ENCODE measurements around the gene PPM1L. TPM values are rescaled to one million over a fixed set of nuclear protein-coding genes. Genes with fewer than 3 reads are reported as not detected.

The PPM1L gene
- total RNA-seq, 1 donor from 2014 or later = 14.9 TPM

- no peak for DNase-seq
- no peaks in the 10 kb centered on the region for H3K27me3 ChIP-seq (ENCODE audit: low read depth)
- intact Hi-C loops (cut with DNase I) = no loop called here
- H3K9me3 ChIP-seq = no peaks in the 10 kb centered on the region
- H3K27ac ChIP-seq = no peak overlapping the region
- no peak for ATAC-seq
- no peak overlapping the region for H3K4me3 ChIP-seq
- no peak for TF ChIP-seq CTCF (IDR thresholded peaks at IDR 0.05)
- no peaks in the 10 kb centered on the region for H3K36me3 ChIP-seq
- peaks cover 3% of the 10 kb centered on the region for H3K4me1 ChIP-seq
Observed at GRCh38 chr3:160987982-160988964, 232.2 kb downstream of the PPM1L start.

- Histone ChIP-seq H3K4me3 (no peak overlapping the region), H3K9me3 (no peaks in the 10 kb centered on the region), H3K27me3 (ENCODE audit: low read depth) (no peaks in the 10 kb centered on the region), H3K36me3 (no peaks in the 10 kb centered on the region), H3K4me1 (peaks cover 3% of the 10 kb centered on the region), H3K27ac (no peak overlapping the region)
- intact Hi-C loops (cut with DNase I) = no loop called here
- no peak for DNase-seq
- ATAC-seq = no peak
- TF ChIP-seq CTCF (IDR thresholded peaks at IDR 0.05) = no peak
Observed at GRCh38 chr3:160990446-160990845, 234.4 kb downstream of the PPM1L start.

- no peak overlapping the region for H3K4me3 ChIP-seq
- no peaks in the 10 kb centered on the region for H3K36me3 ChIP-seq
- DNase-seq = no peak
- intact Hi-C loops (cut with DNase I) = no loop called here
- no peak for ATAC-seq
- no peaks in the 10 kb centered on the region for H3K9me3 ChIP-seq
- no peak for TF ChIP-seq CTCF (IDR thresholded peaks at IDR 0.05)
- H3K27me3 ChIP-seq (ENCODE audit: low read depth) = no peaks in the 10 kb centered on the region
- peaks cover 3% of the 10 kb centered on the region for H3K4me1 ChIP-seq
- no peak overlapping the region for H3K27ac ChIP-seq
Observed at GRCh38 chr3:160992712-160993111, 236.7 kb downstream of the PPM1L start.

- Histone ChIP-seq H3K27ac (no peak overlapping the region), H3K36me3 (no peaks in the 10 kb centered on the region), H3K4me3 (no peak overlapping the region), H3K9me3 (no peaks in the 10 kb centered on the region), H3K27me3 (ENCODE audit: low read depth) (no peaks in the 10 kb centered on the region), H3K4me1 (no peaks in the 10 kb centered on the region)
- DNase-seq (no peak), ATAC-seq (no peak)
- TF ChIP-seq CTCF (IDR thresholded peaks at IDR 0.05) = no peak
- intact Hi-C loops (cut with DNase I) = no loop called here
Observed at GRCh38 chr3:160996811-160997210, 240.8 kb downstream of the PPM1L start.

GRCh38 chr3:160998581-160998980 lies 242.6 kb downstream of the PPM1L start:
- DNase-seq (no peak), ATAC-seq (no peak)
- Histone ChIP-seq H3K27me3 (ENCODE audit: low read depth) (no peaks in the 10 kb centered on the region), H3K9me3 (no peaks in the 10 kb centered on the region), H3K27ac (no peak overlapping the region), H3K36me3 (no peaks in the 10 kb centered on the region), H3K4me1 (no peaks in the 10 kb centered on the region), H3K4me3 (no peak overlapping the region)
- intact Hi-C loops (cut with DNase I) = no loop called here
- TF ChIP-seq CTCF (IDR thresholded peaks at IDR 0.05) = no peak
